ENCODE results near the gene MRPS25.

Gene MRPS25

DNA sequence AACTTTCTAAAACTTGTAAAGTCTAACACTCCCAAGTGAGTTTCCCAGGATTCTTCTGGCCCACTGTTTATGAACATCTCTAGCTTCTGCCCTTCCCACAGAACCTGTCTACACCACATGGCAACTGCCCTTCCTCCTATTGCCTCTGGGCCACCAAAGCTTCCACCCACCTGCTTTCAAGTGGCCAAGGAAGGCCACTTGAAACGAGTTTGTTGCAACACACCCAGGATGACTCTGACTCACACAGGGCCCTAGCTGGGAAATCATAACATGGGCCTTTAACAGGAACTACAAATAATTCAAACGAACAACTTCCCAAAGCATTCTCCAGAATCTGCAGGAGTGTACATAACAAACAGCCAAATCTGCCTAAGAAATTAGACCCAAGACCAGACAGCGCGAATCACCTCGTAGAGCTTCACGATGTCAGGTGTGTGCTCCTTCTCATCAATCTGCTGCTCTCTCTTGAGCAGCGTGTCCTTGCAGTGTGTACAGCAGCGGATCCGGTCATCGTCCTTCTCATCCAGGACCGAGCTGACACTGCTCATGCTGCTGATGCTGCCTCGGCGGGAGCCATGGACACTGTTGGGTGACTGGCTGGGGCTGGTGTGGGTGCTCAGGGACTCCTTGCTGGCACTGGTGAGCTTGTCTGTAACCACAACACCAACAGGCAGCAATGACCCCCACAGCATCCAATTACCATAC lies 17.0 kb upstream of the MRPS25 start:
- Histone ChIP-seq H3K36me3 (ENCODE audit: insufficient read depth, low read length) (peaks cover 89% of the 10 kb centered on the region), H3K27ac (ENCODE audit: low read depth, low read length) (no peak overlapping the region), H3K9ac (ENCODE audit: low read depth, low read length) (no peak overlapping the region), H3K4me1 (ENCODE audit: insufficient read depth, low read length) (no peaks in the 10 kb centered on the region), H3K4me3 (ENCODE audit: low read length) (no peak overlapping the region), H3K9me3 (ENCODE audit: insufficient read depth, low read depth, low read length) (no peaks in the 10 kb centered on the region), H3K27me3 (ENCODE audit: insufficient read depth, low read length) (no peaks in the 10 kb centered on the region)
- 95% methylated on average over 13 of the region's 13 CpGs for WGBS

DNA sequence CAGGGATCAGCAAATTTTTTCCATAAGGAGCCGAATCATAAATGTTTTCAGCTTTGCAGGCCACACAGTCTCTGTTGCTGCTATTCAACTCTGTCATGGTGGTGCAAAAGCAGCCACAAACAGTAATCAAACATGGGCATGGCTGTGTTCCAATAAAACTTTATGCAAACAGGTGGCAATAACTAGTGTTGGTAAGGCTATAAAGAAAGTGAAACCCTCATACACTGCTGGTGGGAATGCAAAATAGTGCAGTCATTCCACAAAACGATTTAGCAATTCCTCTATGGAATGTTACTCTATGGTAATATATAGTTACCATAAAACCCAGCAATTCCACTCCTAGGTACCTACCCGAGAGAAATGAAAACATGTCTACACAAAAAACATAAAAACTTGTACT lies 14.0 kb upstream of the MRPS25 start:
- 95% methylated on average over 2 of the region's 3 CpGs for WGBS
- no peaks in the 10 kb centered on the region for H3K9me3 ChIP-seq (ENCODE audit: insufficient read depth, low read depth, low read length)
- H3K36me3 ChIP-seq (ENCODE audit: insufficient read depth, low read length), result peaks cover 91% of the 10 kb centered on the region
- H3K4me3 ChIP-seq (ENCODE audit: low read length), result no peak overlapping the region
- no peak overlapping the region for H3K9ac ChIP-seq (ENCODE audit: low read depth, low read length)
- no peaks in the 10 kb centered on the region for H3K4me1 ChIP-seq (ENCODE audit: insufficient read depth, low read length)
- no peak overlapping the region for H3K27ac ChIP-seq (ENCODE audit: low read depth, low read length)
- H3K27me3 ChIP-seq (ENCODE audit: insufficient read depth, low read length), result no peaks in the 10 kb centered on the region

DNA sequence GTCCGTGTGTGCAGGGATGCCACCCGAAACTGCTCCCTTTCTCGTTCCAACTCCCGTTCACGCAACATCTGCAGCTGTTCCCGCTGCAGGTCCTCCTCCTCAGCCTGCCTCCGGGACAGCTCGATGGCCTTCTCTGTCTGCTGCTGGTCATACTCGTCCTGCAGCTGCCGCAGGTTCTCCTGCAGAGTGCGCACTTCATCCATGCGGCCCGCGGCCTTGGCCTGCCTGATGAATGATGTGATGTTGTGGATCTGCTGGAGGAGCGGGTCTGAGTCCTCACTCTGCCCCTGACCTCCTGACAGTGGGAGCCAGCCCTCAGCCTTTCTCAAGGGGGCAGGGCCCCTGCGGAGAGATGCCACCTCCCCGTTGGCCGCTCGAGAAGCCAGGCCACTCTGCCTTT lies 9.4 kb upstream of the MRPS25 start:
- 94% methylated on average over 19 of the region's 19 CpGs for WGBS

DNA sequence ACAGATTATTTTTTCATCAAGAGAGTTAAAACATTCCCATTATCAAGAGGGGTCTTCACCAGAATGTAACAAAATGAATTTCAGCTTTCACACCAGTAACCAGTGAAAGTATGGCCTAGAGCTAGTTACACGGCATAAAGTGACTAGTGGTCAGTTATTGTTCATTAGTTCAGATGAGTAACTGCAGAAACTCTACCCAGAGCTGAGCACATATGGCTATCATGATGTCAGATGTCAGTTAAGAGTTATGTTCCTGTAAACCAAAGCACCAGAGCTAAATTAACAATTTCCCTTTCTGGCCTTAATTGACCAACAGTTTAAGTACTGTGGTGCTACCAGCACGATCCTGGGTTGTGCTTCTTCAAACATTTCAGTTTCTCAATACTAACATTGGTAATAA lies 6.6 kb upstream of the MRPS25 start:
- H3K4me3 ChIP-seq (ENCODE audit: low read length), result no peak overlapping the region
- H3K9me3 ChIP-seq (ENCODE audit: insufficient read depth, low read depth, low read length), result no peaks in the 10 kb centered on the region
- H3K9ac ChIP-seq (ENCODE audit: low read depth, low read length), result no peak overlapping the region
- no peak overlapping the region for H3K27ac ChIP-seq (ENCODE audit: low read depth, low read length)
- WGBS, result 89% methylated on average over 2 of the region's 2 CpGs
- no peaks in the 10 kb centered on the region for H3K4me1 ChIP-seq (ENCODE audit: insufficient read depth, low read length)
- peaks cover 46% of the 10 kb centered on the region for H3K36me3 ChIP-seq (ENCODE audit: insufficient read depth, low read length)
- no peaks in the 10 kb centered on the region for H3K27me3 ChIP-seq (ENCODE audit: insufficient read depth, low read length)

More for the DNA sequence above, 9.4 kb upstream of the MRPS25 start:
- H3K4me1 ChIP-seq (ENCODE audit: insufficient read depth, low read length), result no peaks in the 10 kb centered on the region
- H3K9ac ChIP-seq (ENCODE audit: low read depth, low read length), result no peak overlapping the region
- H3K36me3 ChIP-seq (ENCODE audit: insufficient read depth, low read length), result peaks cover 71% of the 10 kb centered on the region
- no peak overlapping the region for H3K27ac ChIP-seq (ENCODE audit: low read depth, low read length)
- H3K27me3 ChIP-seq (ENCODE audit: insufficient read depth, low read length), result no peaks in the 10 kb centered on the region
- H3K9me3 ChIP-seq (ENCODE audit: insufficient read depth, low read depth, low read length), result no peaks in the 10 kb centered on the region
- H3K4me3 ChIP-seq (ENCODE audit: low read length), result no peak overlapping the region

DNA sequence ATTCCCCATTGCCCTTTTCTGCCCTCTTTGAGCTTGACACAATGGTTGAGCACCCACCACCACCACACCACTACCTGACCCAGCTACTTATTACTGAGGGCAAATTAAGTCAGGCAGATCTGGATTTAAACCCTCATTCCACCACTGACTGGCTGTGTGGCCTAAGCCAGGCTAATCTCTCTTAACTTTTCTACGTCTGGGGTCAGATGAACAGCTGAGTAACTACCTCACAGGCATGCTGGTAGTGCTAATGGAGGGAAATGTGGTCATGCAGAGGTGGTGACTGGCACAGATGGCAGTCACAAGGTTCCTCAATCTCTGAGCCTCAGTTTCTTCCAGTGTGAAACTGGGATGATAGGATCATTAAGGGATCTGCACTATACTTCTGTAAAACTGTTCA lies 4.3 kb upstream of the MRPS25 start:
- no peaks in the 10 kb centered on the region for H3K9me3 ChIP-seq (ENCODE audit: insufficient read depth, low read depth, low read length)
- H3K36me3 ChIP-seq (ENCODE audit: insufficient read depth, low read length), result peaks cover 23% of the 10 kb centered on the region
- peaks cover 4% of the 10 kb centered on the region; the same call in 1 of the 2 replicates for H3K27me3 ChIP-seq (ENCODE audit: insufficient read depth, low read length)
- no peak overlapping the region for H3K27ac ChIP-seq (ENCODE audit: low read depth, low read length)
- WGBS, result 100% methylated on average over 1 of the region's 1 CpG
- H3K4me1 ChIP-seq (ENCODE audit: insufficient read depth, low read length), result 0 out of 2 replicates have a peak, but pooled peaks cover 2% of the 10 kb centered on the region
- H3K4me3 ChIP-seq (ENCODE audit: low read length), result no peak overlapping the region
- no peak overlapping the region for H3K9ac ChIP-seq (ENCODE audit: low read depth, low read length)

DNA sequence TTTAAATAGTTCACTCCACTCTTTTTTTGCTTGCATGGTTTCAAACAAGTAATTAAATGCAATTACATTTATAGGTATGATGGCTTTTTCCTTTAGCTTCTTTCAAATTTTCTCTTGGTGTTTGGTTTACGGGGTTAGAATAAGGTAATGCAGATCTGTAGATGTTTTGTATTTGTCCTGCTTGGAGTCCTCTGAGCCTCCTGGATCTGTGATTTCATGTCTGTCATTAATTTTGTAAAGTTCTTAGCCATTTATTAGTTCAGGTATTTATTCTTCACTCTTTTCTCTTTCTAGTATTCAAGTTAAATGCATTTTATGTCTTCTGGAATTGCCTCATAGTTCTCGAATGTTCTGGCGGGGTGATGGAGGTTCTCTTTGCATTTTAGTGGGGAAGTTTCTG lies 1.4 kb upstream of the MRPS25 start:
- H3K9ac ChIP-seq (ENCODE audit: low read depth, low read length), result no peak overlapping the region
- H3K36me3 ChIP-seq (ENCODE audit: insufficient read depth, low read length), result 0 out of 2 replicates have a peak, but pooled peaks cover 2% of the 10 kb centered on the region
- WGBS, result 92% methylated on average over 1 of the region's 3 CpGs
- H3K27me3 ChIP-seq (ENCODE audit: insufficient read depth, low read length), result peaks cover 4% of the 10 kb centered on the region; the same call in 1 of the 2 replicates
- no peak overlapping the region for H3K4me3 ChIP-seq (ENCODE audit: low read length)
- H3K9me3 ChIP-seq (ENCODE audit: insufficient read depth, low read depth, low read length), result no peaks in the 10 kb centered on the region
- H3K4me1 ChIP-seq (ENCODE audit: insufficient read depth, low read length), result 0 out of 2 replicates have a peak, but pooled peaks cover 2% of the 10 kb centered on the region
- no peak overlapping the region for H3K27ac ChIP-seq (ENCODE audit: low read depth, low read length)

DNA sequence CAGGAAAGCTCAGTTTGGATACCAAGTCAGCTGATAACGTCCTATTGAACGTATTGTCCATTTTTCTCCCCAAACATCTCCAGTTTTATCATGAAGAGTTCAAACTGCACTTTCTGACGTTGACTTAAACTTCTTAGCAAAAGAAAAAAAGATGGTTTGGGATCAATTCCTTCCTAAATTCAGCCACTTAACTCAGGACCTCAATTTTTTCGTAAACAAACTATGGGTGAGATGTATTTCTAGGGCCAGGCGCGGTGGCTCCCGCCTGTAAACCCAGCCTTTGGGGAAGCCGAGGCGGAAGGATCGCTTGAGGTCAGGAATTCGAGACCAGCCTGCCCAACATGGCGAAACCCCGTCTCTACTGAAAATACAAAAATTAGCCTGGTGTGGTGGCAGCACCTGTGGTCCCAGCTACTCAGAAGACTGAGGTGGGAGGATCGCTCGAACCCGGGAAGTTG lies 464 bp upstream of the MRPS25 start:
- Histone ChIP-seq H3K36me3 (ENCODE audit: insufficient read depth, low read length) (0 out of 2 replicates have a peak, but pooled peaks cover 3% of the 10 kb centered on the region), H3K27ac (ENCODE audit: low read depth, low read length) (no peak overlapping the region)
- WGBS, result 82% methylated on average over 16 of the region's 16 CpGs

DNA sequence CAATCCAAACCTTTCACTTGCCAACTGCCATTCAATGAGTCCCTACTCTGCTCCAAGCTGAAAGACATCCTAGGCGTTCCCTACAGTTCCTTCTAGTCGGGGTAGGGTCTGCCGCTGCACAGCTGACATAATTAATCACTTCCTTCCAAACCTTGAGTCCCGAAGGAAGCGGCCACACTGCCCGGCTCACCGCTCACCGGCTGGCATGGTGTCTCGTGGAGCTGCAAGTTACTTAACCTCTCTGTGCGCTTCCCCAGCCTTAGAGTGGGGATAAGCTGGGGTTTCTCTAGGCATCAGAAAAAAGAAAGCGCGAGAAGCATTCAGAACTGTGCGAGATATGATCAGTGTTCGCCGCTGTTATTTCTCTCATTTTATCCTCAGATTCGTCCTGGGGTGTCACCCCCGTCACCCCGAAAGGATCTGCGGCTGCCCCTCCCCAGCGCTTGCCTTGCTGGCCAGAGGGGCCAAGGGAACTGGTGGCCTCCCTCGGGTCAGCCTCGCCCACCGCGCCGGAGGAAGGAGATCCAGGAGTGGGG lies 748 bp downstream of the MRPS25 start:
- Histone ChIP-seq H3K4me3 (ENCODE audit: low read length) (peak overlapping the region; percentile 97), H3K9me3 (ENCODE audit: insufficient read depth, low read depth, low read length) (no peaks in the 10 kb centered on the region), H3K4me1 (ENCODE audit: insufficient read depth, low read length) (0 out of 2 replicates have a peak, but pooled peaks cover 2% of the 10 kb centered on the region), H3K9ac (ENCODE audit: low read depth, low read length) (peak overlapping the region; percentile 97), H3K27me3 (ENCODE audit: insufficient read depth, low read length) (peaks cover 4% of the 10 kb centered on the region; the same call in 1 of the 2 replicates), H3K36me3 (ENCODE audit: insufficient read depth, low read length) (peaks cover 10% of the 10 kb centered on the region), H3K27ac (ENCODE audit: low read depth, low read length) (peak overlapping the region; percentile 77)
- 5% methylated on average over 25 of the region's 25 CpGs for WGBS

More for the DNA sequence above, 464 bp upstream of the MRPS25 start:
- Histone ChIP-seq H3K4me1 (ENCODE audit: insufficient read depth, low read length) (0 out of 2 replicates have a peak, but pooled peaks cover 2% of the 10 kb centered on the region), H3K27me3 (ENCODE audit: insufficient read depth, low read length) (peaks cover 4% of the 10 kb centered on the region; the same call in 1 of the 2 replicates), H3K9me3 (ENCODE audit: insufficient read depth, low read depth, low read length) (no peaks in the 10 kb centered on the region), H3K4me3 (ENCODE audit: low read length) (peak overlapping the region; percentile 97), H3K9ac (ENCODE audit: low read depth, low read length) (peak overlapping the region; percentile 97)

DNA sequence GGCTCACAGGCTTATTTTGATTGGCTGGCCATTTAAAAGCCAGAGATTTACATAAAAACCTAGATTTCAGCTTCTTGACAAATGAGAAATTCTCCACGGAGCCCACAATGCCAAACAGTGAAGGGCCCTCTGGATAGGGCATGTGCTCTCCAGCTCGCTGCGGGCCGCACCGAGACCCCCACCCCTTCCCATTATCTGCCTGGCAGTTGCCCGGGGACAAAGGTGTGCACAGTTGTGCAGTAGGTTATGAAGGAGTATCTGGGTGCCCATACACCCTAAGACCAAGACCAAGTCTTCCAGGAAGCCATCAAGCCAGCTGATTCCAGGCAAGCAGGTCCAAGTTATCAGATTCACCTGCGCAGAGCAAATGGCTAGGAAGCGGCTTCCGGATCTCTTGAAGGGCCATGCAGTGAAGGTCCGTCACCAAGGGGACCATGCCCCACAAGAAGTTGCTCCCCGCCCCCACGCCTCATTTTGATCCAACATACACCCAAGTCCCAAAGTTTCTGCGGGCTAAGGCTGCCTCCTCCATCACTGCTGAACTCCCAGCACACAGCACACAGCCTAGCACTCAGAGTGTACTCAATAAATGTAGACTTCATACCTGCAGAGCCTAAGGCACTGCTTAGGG lies 1.3 kb downstream of the MRPS25 start:
- WGBS, result 91% methylated on average over 11 of the region's 13 CpGs
- H3K27ac ChIP-seq (ENCODE audit: low read depth, low read length), result no peak overlapping the region
- H3K9me3 ChIP-seq (ENCODE audit: insufficient read depth, low read depth, low read length), result no peaks in the 10 kb centered on the region

DNA sequence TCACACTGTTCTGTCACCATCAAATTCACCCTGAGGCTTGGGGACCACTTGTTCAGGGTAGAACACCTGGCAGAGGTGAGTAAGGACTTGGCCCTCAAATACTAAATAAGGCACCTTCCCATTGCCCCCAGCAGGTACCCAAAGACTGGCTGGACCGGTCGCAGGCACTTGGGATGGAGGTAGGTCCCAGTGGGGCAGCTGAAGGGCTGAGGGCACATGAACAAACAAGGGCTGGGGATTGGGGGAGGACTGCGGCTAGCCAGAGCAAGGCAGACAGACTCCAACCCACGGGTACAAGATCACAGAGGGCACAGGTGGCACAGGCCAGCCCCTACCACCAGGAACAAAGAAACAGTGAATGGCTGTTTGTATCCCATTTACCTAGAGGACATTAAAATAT lies 1.9 kb downstream of the MRPS25 start:
- peaks cover 4% of the 10 kb centered on the region; the same call in 1 of the 2 replicates for H3K27me3 ChIP-seq (ENCODE audit: insufficient read depth, low read length)
- H3K9me3 ChIP-seq (ENCODE audit: insufficient read depth, low read depth, low read length), result no peaks in the 10 kb centered on the region
- 0 out of 2 replicates have a peak, but pooled peaks cover 2% of the 10 kb centered on the region for H3K4me1 ChIP-seq (ENCODE audit: insufficient read depth, low read length)
- WGBS, result 90% methylated on average over 4 of the region's 4 CpGs
- H3K36me3 ChIP-seq (ENCODE audit: insufficient read depth, low read length), result peaks cover 21% of the 10 kb centered on the region
- H3K9ac ChIP-seq (ENCODE audit: low read depth, low read length), result no peak overlapping the region
- H3K4me3 ChIP-seq (ENCODE audit: low read length), result peak overlapping the region; percentile 97; the same call in 1 of the 2 replicates
- no peak overlapping the region for H3K27ac ChIP-seq (ENCODE audit: low read depth, low read length)

More for the DNA sequence above, 1.3 kb downstream of the MRPS25 start:
- Histone ChIP-seq H3K4me1 (ENCODE audit: insufficient read depth, low read length) (0 out of 2 replicates have a peak, but pooled peaks cover 2% of the 10 kb centered on the region), H3K9ac (ENCODE audit: low read depth, low read length) (peak overlapping the region; percentile 97), H3K4me3 (ENCODE audit: low read length) (peak overlapping the region; percentile 97), H3K27me3 (ENCODE audit: insufficient read depth, low read length) (peaks cover 4% of the 10 kb centered on the region; the same call in 1 of the 2 replicates), H3K36me3 (ENCODE audit: insufficient read depth, low read length) (peaks cover 16% of the 10 kb centered on the region)

DNA sequence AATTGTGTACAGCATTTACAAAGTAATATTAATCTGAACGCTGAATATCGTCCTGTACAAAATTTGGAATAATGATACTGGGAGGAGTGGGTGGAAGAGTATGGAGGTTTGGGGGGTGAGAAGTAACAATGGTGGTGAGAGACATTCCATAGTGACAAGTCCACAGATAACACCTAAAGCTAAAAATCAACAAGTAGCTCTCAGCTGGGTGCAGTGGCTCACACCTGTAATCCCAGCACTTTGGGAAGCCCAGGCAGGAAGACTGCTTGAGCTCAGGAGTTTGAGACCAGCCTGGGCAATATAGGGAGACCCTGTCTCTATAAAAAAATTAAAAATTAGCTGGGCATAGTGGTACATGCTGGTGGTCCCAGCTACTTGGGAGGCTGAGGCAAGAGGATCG lies 5.1 kb downstream of the MRPS25 start:
- no peaks in the 10 kb centered on the region for H3K9me3 ChIP-seq (ENCODE audit: insufficient read depth, low read depth, low read length)
- 100% methylated on average over 3 of the region's 3 CpGs for WGBS
- no peak overlapping the region for H3K27ac ChIP-seq (ENCODE audit: low read depth, low read length)
- no peak overlapping the region for H3K9ac ChIP-seq (ENCODE audit: low read depth, low read length)
- peaks cover 46% of the 10 kb centered on the region for H3K36me3 ChIP-seq (ENCODE audit: insufficient read depth, low read length)
- no peaks in the 10 kb centered on the region for H3K27me3 ChIP-seq (ENCODE audit: insufficient read depth, low read length)
- H3K4me1 ChIP-seq (ENCODE audit: insufficient read depth, low read length), result no peaks in the 10 kb centered on the region
- H3K4me3 ChIP-seq (ENCODE audit: low read length), result no peak overlapping the region
